DMS79 (cell line): ENCODE data around the gene TWNK.
A peak's percentile ranks its signal among the peaks of the same experiment; 100 is the strongest.
"Not testable (repeated sequence)": the region's sequence is repeated elsewhere in the genome, so short reads cannot be mapped to it uniquely, and the experiment has no call there.

Experiments used
- DNase-seq: peaks from one replicate; lab custom pipeline; 2025; lab: John Stamatoyannopoulos, UW

TWNK gene

DNA sequence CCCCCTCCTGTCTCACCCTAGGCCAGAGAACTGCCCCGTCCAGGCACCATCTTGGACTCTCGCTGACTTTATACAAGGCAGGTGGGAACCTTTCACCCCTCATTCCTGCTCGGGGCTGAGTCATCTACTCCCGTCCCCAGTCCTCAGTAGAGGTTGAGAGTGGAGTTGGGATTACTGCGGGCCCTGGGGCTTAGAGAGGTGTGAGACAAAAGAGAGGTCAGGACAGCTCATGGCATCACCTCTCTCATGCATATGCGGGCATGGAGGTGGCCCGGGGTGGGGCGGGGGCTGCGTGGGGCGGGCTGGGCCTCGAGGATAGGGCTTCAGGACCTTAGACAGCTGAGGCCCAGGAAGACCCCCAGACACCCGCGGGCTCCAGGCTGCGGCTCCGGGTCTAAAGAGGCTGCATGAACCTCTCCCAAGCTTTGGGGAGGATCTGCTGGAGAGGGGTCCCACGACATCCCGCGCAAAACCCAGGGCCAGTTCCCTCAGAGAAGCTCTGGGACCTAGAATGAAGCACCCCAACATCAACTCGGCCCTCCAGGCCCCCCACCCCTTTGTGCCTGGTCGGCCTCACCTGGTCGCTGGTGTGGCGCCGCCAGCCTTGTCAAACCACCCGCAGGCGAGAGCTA lies 43.3 kb downstream of the TWNK start:
- no peak for DNase-seq

- DNase-seq, result peak; percentile 33
Measured at GRCh38 chr10:101031128-101031795, 43.9 kb downstream of the TWNK start, which contains the start of the genes PDZD7 and SFXN3. PDZD7 (minus strand) TSS chr10:101031129; CDS start chr10:101030219, 910 bp downstream. SFXN3 (plus strand) TSS chr10:101031234; CDS start chr10:101034695, 3,461 bp downstream.

DNA sequence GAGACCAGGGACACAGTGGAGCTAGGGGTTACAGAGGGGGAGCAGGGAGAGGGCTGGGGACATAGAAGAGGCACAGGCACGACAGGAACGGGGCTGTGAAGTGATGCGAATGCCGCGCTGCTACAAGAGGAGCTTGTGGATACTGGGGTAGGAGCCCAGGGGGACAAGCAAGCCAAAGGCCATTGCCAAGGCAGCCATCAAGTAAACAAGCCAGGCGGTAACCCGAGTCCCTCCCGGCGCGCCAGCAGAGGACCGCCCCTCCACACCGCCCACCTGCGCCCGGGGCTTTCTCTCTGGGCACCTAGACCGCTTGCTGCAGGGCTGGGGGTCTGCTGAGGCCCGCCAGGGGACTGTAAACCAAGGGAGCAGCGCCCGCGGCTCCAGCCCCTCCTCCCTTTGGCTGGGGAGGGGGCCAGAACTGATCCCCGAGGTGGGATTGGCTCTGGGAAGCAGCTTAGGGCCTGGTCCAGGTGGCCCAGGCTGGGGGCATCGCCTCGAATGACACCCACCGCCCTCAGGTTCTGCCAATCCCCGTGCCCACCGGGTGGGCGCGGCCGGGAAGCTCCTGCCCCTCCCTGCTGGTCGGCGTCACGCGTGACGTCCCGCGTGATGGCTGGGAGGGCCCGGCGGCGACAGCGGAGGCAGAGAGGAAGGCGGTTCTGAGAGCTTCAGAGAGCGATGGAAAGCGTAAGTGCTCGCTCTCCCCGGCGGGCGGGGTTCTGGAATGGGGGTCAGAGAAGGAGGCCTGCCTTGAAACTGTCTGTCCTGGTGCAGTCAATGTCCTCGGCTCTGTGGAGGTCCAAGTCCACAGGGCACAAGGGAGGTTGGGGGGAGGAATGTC lies 44.7 kb downstream of the TWNK start:
- DNase-seq, result peak; percentile 13

DNA sequence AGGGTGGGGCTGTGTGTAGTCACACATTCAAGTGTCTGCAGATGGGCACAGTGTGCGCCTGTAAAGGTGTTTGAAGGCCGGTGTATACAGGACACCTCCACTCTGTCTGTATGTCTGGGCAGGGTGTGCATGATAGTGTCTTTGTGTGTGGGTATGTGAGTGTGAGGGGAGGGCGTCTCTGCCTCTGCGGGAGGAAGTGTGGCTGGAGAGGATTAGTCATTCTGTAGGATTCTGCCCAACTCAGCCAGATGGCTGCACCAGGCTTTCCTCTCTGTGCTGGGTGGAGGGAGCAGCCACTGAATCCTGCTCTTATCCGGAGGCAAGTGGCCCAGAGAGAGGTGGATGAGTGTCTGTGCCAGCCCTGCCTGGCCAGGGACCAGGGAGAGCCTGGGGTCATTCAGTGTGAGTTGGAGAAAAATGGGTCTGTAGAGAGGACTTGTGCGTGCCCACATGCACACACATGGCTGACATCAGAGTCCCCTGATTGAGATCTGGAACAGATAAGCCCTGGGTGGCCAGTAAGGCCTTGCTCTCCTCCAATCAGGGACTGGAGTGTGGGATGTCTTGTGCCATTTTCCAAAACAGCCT lies 45.4 kb downstream of the TWNK start:
- DNase-seq, result peak; percentile 4

GRCh38 chr10:101033276-101033675 lies 45.9 kb downstream of the TWNK start:
- no peak for DNase-seq

DNA sequence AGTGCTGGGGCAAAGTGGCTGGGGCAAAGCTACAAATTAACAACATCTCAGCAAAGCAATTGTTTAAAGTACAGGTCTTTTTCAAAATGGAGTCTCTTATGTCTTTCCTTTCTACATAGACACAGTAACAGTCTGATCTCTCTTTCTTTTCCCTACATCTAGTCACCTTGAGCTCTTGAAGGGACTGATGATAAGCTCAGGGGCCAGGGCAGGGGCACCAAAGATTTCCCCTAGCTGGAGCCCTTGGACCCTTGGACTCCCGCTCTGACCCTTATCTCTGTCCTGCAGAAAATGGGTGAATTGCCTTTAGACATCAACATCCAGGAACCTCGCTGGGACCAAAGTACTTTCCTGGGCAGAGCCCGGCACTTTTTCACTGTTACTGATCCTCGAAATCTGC lies 47.1 kb downstream of the TWNK start:
- DNase-seq, result not testable (repeated sequence)

GRCh38 chr10:101035314-101035713 lies 48.0 kb downstream of the TWNK start:
- DNase-seq, result no peak

- no peak for DNase-seq
Measured at GRCh38 chr10:101035916-101036702, 48.8 kb downstream of the TWNK start.

DNA sequence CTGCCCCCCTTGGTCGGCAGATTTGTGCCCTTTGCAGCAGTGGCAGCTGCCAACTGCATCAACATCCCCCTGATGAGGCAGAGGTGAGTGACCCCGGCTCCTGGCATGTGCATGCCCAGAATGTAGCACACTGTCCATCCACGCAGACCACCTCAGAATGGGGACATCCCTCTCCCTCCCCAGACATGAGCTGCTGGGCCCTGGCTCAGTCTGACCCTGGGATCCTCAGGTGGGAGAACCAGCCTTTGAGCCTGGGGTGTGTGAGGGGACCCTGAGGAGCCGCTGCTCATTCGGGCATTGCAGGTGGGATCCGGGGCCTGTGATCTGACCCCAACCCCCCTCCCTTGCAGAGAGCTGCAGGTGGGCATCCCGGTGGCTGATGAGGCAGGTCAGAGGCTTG lies 49.4 kb downstream of the TWNK start:
- DNase-seq, result no peak

- no peak for DNase-seq
Measured at GRCh38 chr10:101038484-101038883, 51.1 kb downstream of the TWNK start.

- no peak for DNase-seq
Measured at GRCh38 chr10:101040061-101040460, 52.7 kb downstream of the TWNK start.

DNA sequence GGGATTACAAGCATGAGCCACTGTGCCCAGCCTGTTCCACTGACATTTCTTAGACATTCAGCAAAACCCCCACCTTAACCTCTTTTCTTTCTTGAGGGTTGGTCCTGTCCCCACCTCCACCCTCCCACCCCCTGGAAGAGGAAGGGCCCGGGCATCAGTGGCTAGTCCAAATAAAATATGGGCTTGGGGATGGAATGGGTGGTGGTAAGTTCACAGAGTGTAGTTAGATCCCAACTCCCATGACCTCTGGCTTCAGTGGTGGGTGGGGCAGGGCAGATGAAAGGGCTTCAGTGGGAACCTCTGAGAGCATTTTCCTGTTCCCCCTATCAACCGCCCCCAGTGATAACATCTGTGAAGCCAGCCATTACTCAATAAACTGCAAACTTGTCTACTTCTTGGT lies 53.5 kb downstream of the TWNK start:
- DNase-seq, result no peak

DNA sequence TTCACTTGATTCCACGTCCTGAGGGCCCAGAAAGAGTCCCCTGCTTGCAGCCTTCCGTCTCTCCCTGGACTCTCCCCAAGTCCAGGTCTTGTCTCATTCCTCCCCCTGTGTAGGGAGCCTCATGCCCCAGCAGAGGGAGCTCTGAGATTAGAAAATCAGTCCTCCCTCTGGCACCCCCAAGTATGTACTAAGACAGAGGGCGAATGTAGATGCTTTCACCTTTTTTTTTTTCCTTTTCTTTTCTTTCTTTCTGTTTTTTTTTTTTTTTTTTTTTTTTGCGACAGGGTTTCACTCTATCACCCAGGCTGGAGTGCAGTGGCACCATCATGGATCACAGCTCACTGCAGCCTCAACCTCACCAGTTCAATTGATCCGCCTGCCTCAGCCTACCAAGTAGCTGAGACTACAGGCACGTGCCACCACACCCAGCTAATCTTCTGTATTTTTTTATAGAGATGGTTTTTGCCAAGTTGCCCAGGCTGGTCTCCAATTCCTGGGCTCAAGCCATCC lies 54.0 kb downstream of the TWNK start:
- peak; percentile 21 for DNase-seq

- DNase-seq, result no peak
Measured at GRCh38 chr10:101042118-101042517, 54.8 kb downstream of the TWNK start.

- peak; percentile 78 for DNase-seq
Measured at GRCh38 chr10:101042667-101043362, 55.5 kb downstream of the TWNK start.

- no peak for DNase-seq
Measured at GRCh38 chr10:101043363-101043707, 56.0 kb downstream of the TWNK start.
